ENCODE data around the gene GSN.

Gene GSN

DNA sequence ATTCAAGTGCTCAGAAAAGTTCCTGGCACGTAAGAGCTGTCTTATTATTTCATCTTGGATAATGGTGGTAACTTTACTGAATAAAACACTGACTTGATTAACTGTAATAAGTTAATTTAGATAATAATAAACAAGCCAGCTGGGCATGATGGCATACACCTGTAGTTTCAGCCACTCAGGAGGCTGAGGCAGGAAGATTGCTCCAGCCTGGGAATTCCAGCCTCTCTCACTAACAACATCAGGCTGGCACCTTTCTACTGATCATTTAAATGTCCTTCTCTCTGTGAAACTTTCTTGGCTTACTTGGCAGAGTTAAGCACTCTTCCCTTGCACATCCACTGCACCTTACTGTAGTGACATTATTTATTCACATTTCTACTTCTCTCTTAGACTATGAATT lies 82.1 kb downstream of the GSN start:
- FAIRE-seq = no peak
- no peak for DNase-seq (ENCODE audit: low spot score)

DNA sequence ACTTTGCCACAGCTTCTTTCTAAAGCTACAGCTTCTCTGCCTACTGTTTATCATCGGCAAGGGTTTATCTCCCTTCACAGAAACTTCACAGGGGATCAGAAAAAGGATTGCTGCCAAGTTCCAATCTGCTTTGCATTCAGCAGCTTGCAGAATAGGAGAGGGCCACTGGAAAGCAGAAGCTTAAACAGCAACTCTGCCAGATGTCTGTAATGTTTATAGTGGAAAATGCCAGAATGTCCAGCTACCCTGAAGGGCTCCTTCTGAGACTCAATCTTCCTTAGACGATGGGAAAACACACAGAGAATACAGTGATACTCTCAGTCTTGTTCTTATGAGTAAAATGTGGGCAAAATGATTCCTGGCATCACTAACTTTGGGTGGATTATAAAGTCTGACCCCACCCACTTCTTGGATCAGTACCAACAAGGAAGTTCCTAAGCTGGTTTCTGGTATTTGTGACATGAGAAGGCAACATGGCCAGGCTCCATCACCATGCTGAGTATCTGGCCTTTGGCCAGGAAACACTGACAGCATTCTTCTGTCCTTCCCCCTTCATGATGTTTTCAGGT lies 83.1 kb downstream of the GSN start:
- FAIRE-seq (peak; percentile 49), DNase-seq (ENCODE audit: low spot score) (peak; percentile 54)

- no peak for FAIRE-seq
- no peak for DNase-seq (ENCODE audit: low spot score)
Observed at GRCh38 chr9:121353241-121354061, 85.5 kb downstream of the GSN start.

GRCh38 chr9:121354141-121354540 lies 86.2 kb downstream of the GSN start:
- DNase-seq (ENCODE audit: low spot score) (no peak), FAIRE-seq (no peak)

GRCh38 chr9:121354762-121355161 lies 86.8 kb downstream of the GSN start:
- FAIRE-seq = no peak
- no peak for DNase-seq (ENCODE audit: low spot score)

DNA sequence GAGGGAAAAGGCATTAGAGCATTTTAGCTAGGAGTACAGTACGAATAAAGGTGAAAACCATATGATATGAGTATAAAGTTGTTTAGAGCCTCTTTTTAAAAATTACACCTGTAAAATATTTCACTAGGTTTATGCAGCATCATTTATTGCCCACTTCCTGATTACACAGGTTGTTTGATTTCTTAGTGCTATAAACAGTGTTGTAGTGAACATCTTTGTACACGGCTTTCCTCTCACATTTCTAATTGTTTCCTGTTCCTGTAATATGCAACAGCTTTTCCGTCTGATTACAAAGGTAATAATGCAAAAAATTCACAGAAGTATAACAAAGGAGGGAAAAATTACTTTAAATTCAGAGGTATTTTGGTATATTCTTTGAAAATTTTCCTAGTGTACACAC lies 89.0 kb downstream of the GSN start:
- DNase-seq (ENCODE audit: low spot score) (no peak), FAIRE-seq (no peak)

DNA sequence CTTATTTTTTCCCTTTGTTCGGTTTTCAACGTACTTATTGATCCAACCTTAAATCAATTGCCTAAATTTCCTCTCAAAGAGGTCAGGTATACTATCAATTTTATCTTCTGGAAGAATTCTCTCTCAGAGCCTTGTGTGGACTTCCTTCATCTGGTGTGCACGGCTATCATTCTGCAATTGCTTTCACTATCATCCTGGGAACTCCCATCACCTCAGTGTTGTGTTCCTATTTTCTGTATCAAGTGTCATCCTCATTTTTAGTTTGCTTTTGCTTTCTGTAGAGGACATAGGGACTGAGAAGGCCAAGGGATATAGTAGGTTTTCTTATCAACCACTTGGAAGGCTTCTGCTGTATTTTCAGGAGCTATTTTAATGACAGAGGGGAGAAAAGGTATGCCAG lies 90.8 kb downstream of the GSN start:
- no peak for FAIRE-seq

DNA sequence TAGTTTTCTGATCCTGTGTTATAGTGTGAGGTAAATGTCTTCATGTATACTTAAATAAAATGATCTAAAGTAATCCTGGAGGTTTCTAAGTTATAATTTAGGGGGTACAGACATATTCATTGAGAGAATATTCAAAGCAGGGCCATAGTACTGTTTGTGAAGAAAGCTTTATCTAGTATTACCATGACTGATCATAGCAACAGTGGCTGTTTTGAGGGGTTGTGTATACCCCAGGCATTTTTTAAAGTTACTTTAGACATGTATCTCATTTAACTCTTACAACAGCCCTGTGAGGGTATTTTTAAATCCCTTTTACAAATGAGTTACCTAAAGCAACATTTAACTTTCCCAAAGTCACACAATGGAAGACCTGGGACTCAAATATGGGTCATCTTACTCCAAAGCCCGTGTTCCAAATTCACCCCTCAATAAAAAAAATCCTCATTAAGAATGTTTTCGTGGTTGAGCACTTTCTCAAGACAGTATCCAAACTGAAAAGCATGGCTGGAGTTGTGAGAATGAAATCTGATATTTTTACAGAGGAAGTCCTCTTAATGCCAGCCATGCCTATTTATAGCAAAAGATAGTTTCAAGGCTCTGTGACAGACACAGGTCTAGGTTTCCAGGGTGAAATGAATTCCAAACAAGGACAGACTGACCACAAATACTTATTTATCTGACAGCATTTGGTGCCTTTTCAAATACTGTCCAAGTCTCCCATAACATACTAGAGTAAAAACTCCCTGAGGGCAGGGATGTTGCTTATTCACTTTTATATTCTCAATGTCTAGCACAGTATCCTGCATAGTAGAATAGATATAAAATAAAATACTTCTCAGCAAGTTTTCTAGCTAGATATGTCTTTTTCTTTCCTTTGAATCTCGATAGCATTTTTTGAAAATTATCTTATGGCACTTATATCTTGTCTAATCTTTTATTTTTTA lies 91.7 kb downstream of the GSN start:
- no peak for FAIRE-seq
- DNase-seq (ENCODE audit: low spot score) = peak; percentile 45

More for the DNA sequence above, 90.8 kb downstream of the GSN start:
- DNase-seq (ENCODE audit: low spot score) = no peak

DNA sequence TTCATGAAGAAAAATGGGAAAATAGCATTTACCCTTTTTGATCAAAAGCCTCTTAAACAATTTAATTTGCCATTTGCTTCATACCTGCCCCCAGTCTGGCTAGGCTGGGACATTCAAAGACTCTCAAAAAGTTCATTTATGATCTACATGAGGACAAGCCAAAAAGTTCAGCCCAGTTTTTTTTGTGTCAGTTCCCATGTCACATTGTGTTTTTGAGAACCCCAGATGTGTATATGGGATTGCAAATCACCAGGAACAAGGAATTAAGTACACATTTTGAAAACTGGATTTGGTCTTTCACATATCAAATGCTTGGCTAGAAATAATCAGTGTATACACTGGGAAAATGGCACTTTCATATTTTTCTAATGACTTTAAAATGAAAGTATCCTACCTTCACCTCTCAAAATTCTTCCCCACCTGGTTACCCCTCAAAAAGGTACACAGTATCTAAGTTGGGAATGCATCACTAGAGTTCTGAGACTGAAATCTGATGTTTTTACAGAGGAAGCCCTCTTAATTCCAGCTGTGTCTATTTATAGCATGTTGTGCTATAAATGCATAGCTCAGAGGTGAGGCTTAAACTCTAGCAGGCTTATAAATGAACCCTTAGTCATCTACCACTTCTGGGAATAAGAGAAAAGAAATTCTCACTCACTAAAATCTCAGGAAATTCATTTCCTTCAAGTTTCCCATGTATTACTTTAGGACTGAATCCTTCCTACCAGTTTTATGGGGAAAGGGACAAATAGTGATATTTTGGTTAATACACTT lies 92.8 kb downstream of the GSN start:
- peak; percentile 71 for FAIRE-seq
- peak; percentile 50 for DNase-seq (ENCODE audit: low spot score)

- peak; percentile 60 for DNase-seq (ENCODE audit: low spot score)
- FAIRE-seq = peak; percentile 88
Observed at GRCh38 chr9:121362813-121363621, 95.1 kb downstream of the GSN start.

GRCh38 chr9:121363622-121363961 lies 95.6 kb downstream of the GSN start:
- FAIRE-seq = no peak
- DNase-seq (ENCODE audit: low spot score) = no peak

DNA sequence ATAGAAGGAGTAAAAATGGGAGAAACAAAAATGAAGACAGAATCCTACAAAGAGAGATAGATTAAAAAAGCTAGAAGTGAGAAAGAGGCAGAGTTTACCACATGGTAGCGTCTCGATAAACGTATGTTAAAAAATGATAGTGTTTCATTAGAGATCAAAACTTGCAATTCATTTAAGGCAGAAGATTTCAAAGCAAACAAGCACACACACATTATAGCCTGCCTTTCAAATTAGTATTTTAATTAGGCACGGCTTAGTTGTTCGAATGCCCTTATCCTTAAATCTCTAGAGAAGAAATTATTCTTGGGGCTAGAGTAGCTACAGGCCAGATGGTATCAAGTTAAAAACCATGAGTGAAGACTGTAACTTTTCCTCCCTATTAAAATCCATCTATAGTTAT lies 96.1 kb downstream of the GSN start:
- DNase-seq (ENCODE audit: low spot score) (no peak), FAIRE-seq (no peak)

DNA sequence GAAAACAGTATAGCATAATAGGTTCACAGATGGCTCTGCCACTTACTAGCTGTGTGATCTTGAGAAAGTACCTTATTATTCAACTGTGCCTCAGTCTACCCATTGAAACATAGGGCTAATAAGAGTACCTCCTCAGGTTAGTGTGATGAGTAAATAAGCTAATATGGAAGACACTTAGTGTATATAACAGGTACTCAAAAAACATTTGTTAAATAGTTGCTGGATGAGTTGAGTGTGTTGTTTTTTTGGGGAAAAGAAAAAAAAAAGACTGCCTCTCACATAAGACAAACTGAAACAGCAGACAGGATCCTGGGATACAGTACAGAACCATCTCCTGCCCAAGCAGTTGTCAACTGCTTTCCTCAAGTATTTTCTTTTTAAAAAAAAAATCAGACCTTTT lies 96.9 kb downstream of the GSN start:
- FAIRE-seq (no peak), DNase-seq (ENCODE audit: low spot score) (no peak)

- DNase-seq (ENCODE audit: low spot score) (no peak), FAIRE-seq (no peak)
Observed at GRCh38 chr9:121365564-121365963, 97.6 kb downstream of the GSN start.

- FAIRE-seq (no peak), DNase-seq (ENCODE audit: low spot score) (no peak)
Observed at GRCh38 chr9:121366611-121367192, 98.7 kb downstream of the GSN start.

GRCh38 chr9:121367306-121368137 lies 99.6 kb downstream of the GSN start:
- no peak for FAIRE-seq

DNA sequence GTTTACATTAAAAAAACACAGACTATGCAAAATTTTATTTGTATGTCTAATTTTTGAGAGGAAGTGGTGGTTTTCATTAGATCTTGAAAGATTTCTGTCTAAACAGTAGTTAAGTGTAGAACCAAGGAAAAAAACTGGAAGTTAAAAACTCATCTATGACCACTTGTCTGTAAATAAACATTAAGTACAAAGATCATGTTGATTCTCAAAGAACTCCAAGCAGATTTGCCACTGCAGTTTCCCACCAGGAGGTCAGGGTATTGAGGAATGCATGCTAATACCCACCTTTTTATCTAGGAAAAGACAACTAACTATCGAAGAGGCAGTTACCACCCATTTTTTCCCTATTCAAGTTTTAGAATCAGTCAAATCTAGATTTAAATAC lies 100.2 kb downstream of the GSN start:
- FAIRE-seq (no peak), DNase-seq (ENCODE audit: low spot score) (no peak)

More at GRCh38 chr9:121367306-121368137, 99.6 kb downstream of the GSN start:
- DNase-seq (ENCODE audit: low spot score) = no peak

DNA sequence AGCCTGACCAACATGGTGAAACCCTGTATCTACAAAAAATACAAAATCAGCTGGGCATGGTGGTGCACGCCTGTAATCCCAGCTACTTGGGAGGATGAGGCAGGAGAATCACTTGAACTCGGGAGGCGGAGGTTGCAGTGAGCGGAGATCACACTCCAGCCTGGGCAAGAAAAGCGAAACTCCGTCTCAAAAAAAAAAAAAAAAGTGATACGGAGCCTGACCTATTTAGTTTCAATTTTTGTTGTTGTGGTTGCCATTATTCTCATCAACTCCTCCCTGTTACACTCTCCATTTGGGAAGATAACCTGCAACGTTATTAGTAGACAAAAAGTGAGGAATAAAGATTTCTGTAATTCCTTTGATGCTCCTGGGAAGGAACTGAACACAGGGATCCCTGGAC lies 100.8 kb downstream of the GSN start:
- FAIRE-seq = no peak
- DNase-seq (ENCODE audit: low spot score) = no peak

- DNase-seq (ENCODE audit: low spot score) = peak; percentile 55
- no peak for FAIRE-seq
Observed at GRCh38 chr9:121369595-121370265, 101.8 kb downstream of the GSN start, which contains the start of gene STOM. TSS of gene STOM (minus strand) at chr9:121370250. CDS start at chr9:121370187, 63 bp downstream.

Data from RCC 7860 (cell line).